NK-92 treated with Interleukin-12 subunit alpha and Interleukin-12 subunit beta, amount 100 ng/mL, for 24 hours (cell line): ENCODE measurements around the gene LTBP3.

ENCODE experiments used
- DNase-seq: peaks from one replicate; lab custom pipeline; 2025; lab: John Stamatoyannopoulos, UW

Gene LTBP3

GRCh38 chr11:65558002-65558929 lies at the start of gene LTBP3:
TSS of gene LTBP3 (minus strand) at chr11:65558359. CDS start at chr11:65557959, 400 bp downstream.
- no peak for DNase-seq

- no peak for DNase-seq
These were observed 48.9 kb upstream of the LTBP3 start for GRCh38 chr11:65606876-65607613.

GRCh38 chr11:65604258-65604657 lies 46.1 kb upstream of the LTBP3 start:
- no peak for DNase-seq

- no peak for DNase-seq
These were observed 41.7 kb upstream of the LTBP3 start for GRCh38 chr11:65599955-65600246.

GRCh38 chr11:65599216-65599954 lies 41.2 kb upstream of the LTBP3 start:
- DNase-seq: no peak

GRCh38 chr11:65598258-65598699 lies 40.1 kb upstream of the LTBP3 start:
- no peak for DNase-seq

GRCh38 chr11:65596520-65596919 lies 38.4 kb upstream of the LTBP3 start:
- no peak for DNase-seq

- no peak for DNase-seq
These were observed 37.6 kb upstream of the LTBP3 start, which contains the start of gene KCNK7 for GRCh38 chr11:65595543-65596281. TSS of gene KCNK7 (minus strand) at chr11:65595800. CDS start at chr11:65595772, 28 bp downstream.

GRCh38 chr11:65595131-65595530 lies 37.0 kb upstream of the LTBP3 start:
- DNase-seq: no peak

GRCh38 chr11:65593518-65594414 lies 35.6 kb upstream of the LTBP3 start:
- DNase-seq: no peak

GRCh38 chr11:65592858-65593517 lies 34.8 kb upstream of the LTBP3 start:
- DNase-seq: no peak

GRCh38 chr11:65591939-65592857 lies 34.0 kb upstream of the LTBP3 start:
- DNase-seq: no peak

GRCh38 chr11:65590240-65590738 lies 32.1 kb upstream of the LTBP3 start:
- no peak for DNase-seq

- no peak for DNase-seq
These were observed 31.5 kb upstream of the LTBP3 start for GRCh38 chr11:65589444-65590239.

GRCh38 chr11:65588199-65589054 lies 30.3 kb upstream of the LTBP3 start:
- peak; percentile 76 for DNase-seq

GRCh38 chr11:65586676-65587075 lies 28.5 kb upstream of the LTBP3 start:
- DNase-seq: no peak

GRCh38 chr11:65586247-65586630 lies 28.1 kb upstream of the LTBP3 start:
- no peak for DNase-seq
